ENCODE data around the gene VAV1.

Gene VAV1

DNA sequence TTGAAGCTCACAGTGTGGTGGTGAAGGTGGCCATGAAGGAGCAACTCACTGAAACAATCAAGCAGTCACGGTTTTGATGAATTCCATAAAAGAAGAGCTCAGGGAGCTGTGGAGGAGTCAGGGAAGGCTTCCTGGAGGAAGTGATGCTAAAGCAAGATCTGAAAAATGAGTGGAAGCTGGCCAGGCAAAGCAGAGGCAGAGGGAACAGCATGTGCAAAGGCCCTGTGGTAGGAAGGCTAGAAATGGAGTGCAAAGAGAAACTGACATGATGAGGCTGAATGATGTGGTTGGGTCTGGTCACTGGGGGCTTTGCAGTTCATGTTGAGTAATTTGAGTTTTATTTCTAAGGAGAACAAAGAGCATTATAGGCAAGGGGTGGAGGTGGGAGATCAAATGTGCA, 121.8 kb downstream of the VAV1 start:
- DNase-seq (ENCODE audit: low spot score) = no peak

DNA sequence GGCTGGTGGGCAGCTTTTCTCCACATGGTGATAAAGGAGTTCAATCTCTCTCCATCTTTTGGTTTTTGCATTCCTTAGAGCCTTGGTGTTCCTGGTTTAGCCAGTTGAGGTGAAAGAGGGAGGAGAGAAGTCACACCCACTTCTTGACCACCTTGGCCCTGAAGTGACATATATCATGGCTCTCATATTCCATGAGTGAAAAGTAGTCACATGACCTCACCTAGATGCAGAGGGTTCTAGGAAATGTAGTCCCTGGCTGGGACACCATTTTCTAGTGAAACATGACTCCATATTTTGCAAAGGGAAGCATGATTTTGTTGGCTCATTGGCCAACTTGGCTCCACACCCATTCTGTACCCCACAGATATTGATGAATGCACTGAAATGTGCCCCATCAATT, 130.9 kb downstream of the VAV1 start:
- no peak for DNase-seq (ENCODE audit: low spot score)

- no peak for DNase-seq (ENCODE audit: low spot score)
These were observed 134.1 kb downstream of the VAV1 start for GRCh38 chr19:6906559-6907060.
